Measurements from ENCODE around the gene GNAI1. TPM values are rescaled to one million over a fixed set of nuclear protein-coding genes. Genes with fewer than 3 reads are reported as not detected.

GNAI1 gene
- total RNA-seq (48.7 and 57.4 TPM in 2 replicates), polyA plus RNA-seq (58.7 and 61.3 TPM in 2 replicates)

- H3K27ac ChIP-seq, result peak within 1 kb of the TSS; percentile 97
- peak within 1 kb of the TSS; percentile 100 for H3K4me3 ChIP-seq
- H3K36me3 ChIP-seq (replicated peaks; ENCODE audit: insufficient read depth, low read depth), result no peaks in the 10 kb centered on the region
- peak; percentile 93 for DNase-seq (ENCODE audit: low spot score)
- no peaks in the 10 kb centered on the region for H3K9me2 ChIP-seq (replicated peaks; ENCODE audit: insufficient read depth)
- no peak for TF ChIP-seq EZH2phosphoT487 (IDR thresholded peaks at IDR 0.05; ENCODE audit: low read depth, severe bottlenecking, unreplicated experiment)
- no peak for TF ChIP-seq EZH2 (IDR thresholded peaks at IDR 0.05; ENCODE audit: borderline replicate concordance)
- peak; percentile 69 for TF ChIP-seq CTCF (IDR thresholded peaks at IDR 0.05; ENCODE audit: poor library complexity)
- no peaks in the 10 kb centered on the region for H3K27me3 ChIP-seq
- peak within 1 kb of the TSS; percentile 94 for H2AFZ ChIP-seq
- peak within 1 kb of the TSS; percentile 79 for H3K4me2 ChIP-seq
- peaks cover 17% of the 10 kb centered on the region for H4K20me1 ChIP-seq (ENCODE audit: insufficient read depth, poor library complexity, severe bottlenecking)
- under 1% methylated on average over 71 of the region's 92 CpGs for WGBS (ENCODE audit: low lambda C conversion rate, missing lambda C conversion rate)
- H3K4me1 ChIP-seq (ENCODE audit: insufficient read depth), result peaks cover 22% of the 10 kb centered on the region
- H3K9me3 ChIP-seq (ENCODE audit: low read depth), result no peaks in the 10 kb centered on the region
- H3K79me2 ChIP-seq, result peaks cover 44% of the 10 kb centered on the region
Observed at GRCh38 chr7:80134536-80135308, at the start of gene GNAI1. TSS of gene GNAI1 (plus strand) at chr7:80134831. CDS start at chr7:80135161, 330 bp downstream.

GRCh38 chr7:80087051-80087770 is 47.4 kb upstream of the GNAI1 start:
- H3K4me2 ChIP-seq, result peak overlapping the region; percentile 24
- H3K79me2 ChIP-seq, result no peaks in the 10 kb centered on the region
- H2AFZ ChIP-seq, result no peak overlapping the region
- no peak for DNase-seq (ENCODE audit: low spot score)
- H3K36me3 ChIP-seq (replicated peaks; ENCODE audit: insufficient read depth, low read depth), result no peaks in the 10 kb centered on the region
- H3K4me3 ChIP-seq, result no peak overlapping the region
- no peaks in the 10 kb centered on the region for H3K9me3 ChIP-seq (ENCODE audit: low read depth)
- H3K27me3 ChIP-seq, result no peaks in the 10 kb centered on the region
- no peaks in the 10 kb centered on the region for H4K20me1 ChIP-seq (ENCODE audit: insufficient read depth, poor library complexity, severe bottlenecking)
- H3K27ac ChIP-seq, result peak overlapping the region; percentile 4
- peaks cover 11% of the 10 kb centered on the region for H3K4me1 ChIP-seq (ENCODE audit: insufficient read depth)
- TF ChIP-seq CTCF (IDR thresholded peaks at IDR 0.05; ENCODE audit: poor library complexity) (no peak), EZH2phosphoT487 (IDR thresholded peaks at IDR 0.05; ENCODE audit: low read depth, severe bottlenecking, unreplicated experiment) (no peak), EZH2 (IDR thresholded peaks at IDR 0.05; ENCODE audit: borderline replicate concordance) (no peak)
- no peaks in the 10 kb centered on the region for H3K9me2 ChIP-seq (replicated peaks; ENCODE audit: insufficient read depth)
- WGBS (ENCODE audit: low lambda C conversion rate, missing lambda C conversion rate), result 79% methylated on average over 11 of the region's 11 CpGs

GRCh38 chr7:80087771-80088170 is 46.9 kb upstream of the GNAI1 start:
- peak overlapping the region; percentile 4 for H3K27ac ChIP-seq
- no peaks in the 10 kb centered on the region for H3K36me3 ChIP-seq (replicated peaks; ENCODE audit: insufficient read depth, low read depth)
- peak overlapping the region; percentile 24 for H3K4me2 ChIP-seq
- H3K9me2 ChIP-seq (replicated peaks; ENCODE audit: insufficient read depth), result no peaks in the 10 kb centered on the region
- TF ChIP-seq EZH2phosphoT487 (IDR thresholded peaks at IDR 0.05; ENCODE audit: low read depth, severe bottlenecking, unreplicated experiment), result no peak
- no peak for TF ChIP-seq CTCF (IDR thresholded peaks at IDR 0.05; ENCODE audit: poor library complexity)
- TF ChIP-seq EZH2 (IDR thresholded peaks at IDR 0.05; ENCODE audit: borderline replicate concordance), result no peak
- peaks cover 11% of the 10 kb centered on the region for H3K4me1 ChIP-seq (ENCODE audit: insufficient read depth)
- no peak overlapping the region for H3K4me3 ChIP-seq
- peak overlapping the region; percentile 12 for H2AFZ ChIP-seq
- no peaks in the 10 kb centered on the region for H3K79me2 ChIP-seq
- no peaks in the 10 kb centered on the region for H4K20me1 ChIP-seq (ENCODE audit: insufficient read depth, poor library complexity, severe bottlenecking)
- WGBS (ENCODE audit: low lambda C conversion rate, missing lambda C conversion rate), result 38% methylated on average over 1 of the region's 1 CpG
- no peaks in the 10 kb centered on the region for H3K27me3 ChIP-seq
- H3K9me3 ChIP-seq (ENCODE audit: low read depth), result no peaks in the 10 kb centered on the region
- DNase-seq (ENCODE audit: low spot score), result no peak

All from hepatocyte (in vitro differentiated cells).